HCT116 (cell line): ENCODE results near the gene IL22RA2.

Source experiments
- CEBPB ChIP-seq: IDR thresholded peaks from 2 replicates; pipeline ENCODE4 v1.6.1; 2012; ENCODE audit warnings: low read depth
- CTCF ChIP-seq, 3 experiments: fragments of 200-600 bp in 1 of 3; sonication (generic) in 1 of 3; IDR thresholded peaks in 2 of 3; conservative IDR thresholded peaks in 1 of 3; 2 replicates each; pipeline ENCODE4 v1.5.1; 2012 to 2017; ENCODE audit warnings: low read depth in 2 of 3, low read length in 2 of 3, antibody characterized with exemption in 1 of 3, borderline replicate concordance in 1 of 3, control low read depth in 1 of 3, mild to moderate bottlenecking in 1 of 3, mixed read lengths in 1 of 3, mixed run types in 1 of 3, moderate library complexity in 1 of 3; ENCODE audit not compliant: insufficient read depth in 1 of 3
- EZH2 ChIP-seq: fragments of 200-600 bp; sonication (generic); IDR thresholded peaks from 2 replicates; pipeline ENCODE4 v1.6.1; 2017; ENCODE audit warnings: antibody characterized with exemption, mixed run types
- POLR2A ChIP-seq: IDR thresholded peaks from 2 replicates; pipeline ENCODE4 v1.7.0; 2011; ENCODE audit warnings: borderline replicate concordance; ENCODE audit not compliant: insufficient read depth, insufficient read length; ENCODE audit errors: extremely low read depth
- POLR2AphosphoS5 ChIP-seq: IDR thresholded peaks from 2 replicates; pipeline ENCODE4 v1.6.1; 2011; ENCODE audit warnings: mild to moderate bottlenecking, low read depth, low read length, moderate library complexity
- SIN3A ChIP-seq: IDR thresholded peaks from 2 replicates; pipeline ENCODE4 v1.6.1; 2012; ENCODE audit warnings: low read depth
- YY1 ChIP-seq: IDR thresholded peaks from 2 replicates; pipeline ENCODE4 v1.6.1; 2011; ENCODE audit warnings: low read length, low read depth, moderate library complexity, mild to moderate bottlenecking; ENCODE audit not compliant: insufficient replicate concordance; ENCODE audit errors: extremely low read depth
- ZNF274 ChIP-seq: fragments of 200-500 bp; sonication (Bioruptor generic); IDR thresholded peaks from 2 replicates; pipeline ENCODE4 v1.6.1; 2014; ENCODE audit warnings: mild to moderate bottlenecking, low read depth, low read length, inconsistent platforms
- TF ChIP-seq, protein P1 (sequence below): IDR thresholded peaks from 2 replicates; pipeline ENCODE4 v1.6.1; 2012
- TF ChIP-seq, protein P2 (sequence below): IDR thresholded peaks from 2 replicates; pipeline ENCODE4 v1.6.1; 2012

GRCh38 chr6:137166247-137167098 is 7.0 kb downstream of the IL22RA2 start:
- TF ChIP-seq EZH2 (no peak), CTCF (IDR thresholded peaks at IDR 0.05 in 2 of 3, conservative IDR thresholded peaks at IDR 0.05 in 1 of 3; ENCODE audit: borderline replicate concordance in 1 of 3, insufficient read depth in 1 of 3, low read depth in 2 of 3, low read length in 2 of 3) (no peak), POLR2A (no peak), CEBPB (no peak), SIN3A (no peak), POLR2AphosphoS5 (no peak), ZNF274 (no peak), YY1 (no peak)
- TF ChIP-seq, protein P1, sequence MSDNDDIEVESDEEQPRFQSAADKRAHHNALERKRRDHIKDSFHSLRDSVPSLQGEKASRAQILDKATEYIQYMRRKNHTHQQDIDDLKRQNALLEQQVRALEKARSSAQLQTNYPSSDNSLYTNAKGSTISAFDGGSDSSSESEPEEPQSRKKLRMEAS = no peak
- TF ChIP-seq, protein P2, sequence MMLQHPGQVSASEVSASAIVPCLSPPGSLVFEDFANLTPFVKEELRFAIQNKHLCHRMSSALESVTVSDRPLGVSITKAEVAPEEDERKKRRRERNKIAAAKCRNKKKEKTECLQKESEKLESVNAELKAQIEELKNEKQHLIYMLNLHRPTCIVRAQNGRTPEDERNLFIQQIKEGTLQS = no peak
